Lung (tissue), 12 donors: ENCODE results near the gene EGFL8. TPM values are rescaled to one million over a fixed set of nuclear protein-coding genes. Genes with fewer than 3 reads are reported as not detected.
A peak's percentile ranks its signal among the peaks of the same experiment; 100 is the strongest.

Source experiments
- ATAC-seq: fragments of 200-7000 bp; cut with Tn5 transposase; one replicate; pipeline ENCODE4 v1.9.1; 2020; ENCODE audit warnings: moderate number of reproducible peaks; ENCODE audit not compliant: insufficient read depth, low FRiP score
- DNase-seq, 3 donors: peaks; one replicate each; pipeline ENCODE4 v3.0.0-alpha.2; 2013 to 2017
- H3K27ac ChIP-seq, 2 donors: one replicate each; pipeline ENCODE4 v1.5.1; 2013; ENCODE audit warnings: mild to moderate bottlenecking in 2 of 2, moderate library complexity in 2 of 2, control low read depth in 1 of 2, inconsistent platforms in 1 of 2, low read depth in 1 of 2, low read length in 1 of 2
- H3K27me3 ChIP-seq, 3 donors: one replicate each; pipeline ENCODE4 v1.5.1; 2013; ENCODE audit warnings: low read length in 2 of 3; ENCODE audit not compliant: control insufficient read depth in 3 of 3, insufficient read depth in 3 of 3
- H3K36me3 ChIP-seq, 4 donors: one replicate each; pipeline ENCODE4 v1.5.1; 2013; ENCODE audit warnings: low read length in 4 of 4, mild to moderate bottlenecking in 1 of 4, moderate library complexity in 1 of 4; ENCODE audit not compliant: control insufficient read depth in 4 of 4, insufficient read depth in 4 of 4
- H3K4me1 ChIP-seq, 5 donors: one replicate each; pipeline ENCODE4 v1.5.1; 2013; ENCODE audit warnings: low read length in 5 of 5, mild to moderate bottlenecking in 2 of 5, moderate library complexity in 1 of 5; ENCODE audit not compliant: control insufficient read depth in 5 of 5, insufficient read depth in 5 of 5
- H3K4me3 ChIP-seq: one replicate; pipeline ENCODE4 v1.5.1; 2013; ENCODE audit warnings: mild to moderate bottlenecking, control low read depth, moderate library complexity
- H3K9ac ChIP-seq, 2 donors: one replicate each; pipeline ENCODE4 v1.5.1; 2013; ENCODE audit warnings: low read length in 2 of 2, control low read depth in 1 of 2; ENCODE audit not compliant: insufficient read depth in 1 of 2
- H3K9me3 ChIP-seq, 4 donors: one replicate each; pipeline ENCODE4 v1.5.1; 2013; ENCODE audit warnings: low read length in 3 of 4, mild to moderate bottlenecking in 1 of 4, moderate library complexity in 1 of 4; ENCODE audit not compliant: control insufficient read depth in 4 of 4, insufficient read depth in 3 of 4
- WGBS, 2 donors: extraction: QIAGEN DNeasy Blood & Tissue Kit; methylation state at CpG; one replicate each; pipeline ENCODE4 v1.1.7; 2013; 5-methylcytosine and 5-hydroxymethylcytosine counted together
- polyA plus RNA-seq, 2 donors: library from polyadenylated mRNA; stranded (reverse); fragments of 200-250 nt; gene quantifications; one replicate each; pipeline ENCODE4 v1.2.1, GENCODE V29; 2013
- total RNA-seq, 2 donors: library from RNA; depleted of rRNA in 1 of 2; stranded (reverse); fragments of >200 nt in 1 of 2; gene quantifications; one replicate each; pipeline ENCODE4 v1.2.1, GENCODE V29; 2014 to 2021
- TF ChIP-seq, protein P1 (sequence below): IDR thresholded peaks from 2 replicates; pipeline ENCODE4 v1.5.1; 2012; ENCODE audit warnings: mild to moderate bottlenecking; ENCODE audit errors: control extremely low read depth, extremely low read depth
- donor health status: control.
- donor health status: control.
- donor health status: Bipolar disorder and iron deficiency.
- donor health status: healthy.
- donor health status: DM: yes; HTN: yes; CAD: no.

EGFL8 gene
- total and polyA plus RNA-seq, 4 donors, result 3.8 to 10.9 (median 10.0) TPM

DNA sequence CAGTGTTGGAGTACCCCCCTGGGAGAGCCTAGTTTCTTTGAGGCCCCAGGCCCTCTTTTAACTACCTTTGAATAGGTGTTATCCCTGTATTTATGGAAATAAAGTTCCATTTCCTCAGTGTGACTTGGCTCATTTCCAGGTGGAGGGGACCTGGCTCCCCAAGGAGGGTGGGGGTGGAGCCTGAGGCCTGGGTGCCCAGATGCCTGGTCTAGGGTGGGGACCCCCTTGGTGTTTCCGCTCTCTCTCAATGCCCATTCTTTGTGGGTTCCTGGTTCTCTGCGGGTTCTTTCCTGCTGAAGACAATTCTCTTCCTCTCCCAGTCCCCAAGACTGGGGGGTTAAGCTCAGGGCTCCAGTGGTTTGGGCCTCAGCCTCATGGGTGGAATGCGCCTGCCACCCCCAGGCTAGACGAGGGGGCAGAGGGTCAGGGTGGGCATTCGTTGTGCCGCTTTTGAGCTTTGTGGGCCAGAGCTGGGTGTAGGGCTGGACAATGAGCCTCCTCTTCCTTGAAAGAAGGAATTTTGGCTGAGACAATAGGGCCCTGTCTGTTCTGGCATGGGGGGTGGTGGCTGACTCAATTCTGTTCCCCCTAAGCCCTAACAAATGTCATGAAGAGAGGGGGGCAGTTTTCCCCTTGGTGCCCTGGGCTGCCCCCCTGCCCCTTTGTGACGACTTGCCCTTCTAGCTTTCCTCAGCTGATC, 686 bp upstream of the EGFL8 start:
- Histone ChIP-seq H3K36me3 (peaks cover 2 to 21% (median 4%) of the 10 kb centered on the region in 4 donors), H3K27ac (peak overlapping the region in 1 of 2 donors; percentile 68), H3K4me1 (peaks cover 0 to 1% (median 0%) of the 10 kb centered on the region in 5 donors), H3K9ac (no peak overlapping the region), H3K27me3 (peaks cover 0 to 7% (median 0%) of the 10 kb centered on the region in 3 donors), H3K4me3 (no peak overlapping the region), H3K9me3 (no peaks in the 10 kb centered on the region)
- DNase-seq (no peak), ATAC-seq (no peak)
- 73 to 77% methylated on average over 7 of the region's 7 CpGs for WGBS, 2 donors
- TF ChIP-seq, protein P1, sequence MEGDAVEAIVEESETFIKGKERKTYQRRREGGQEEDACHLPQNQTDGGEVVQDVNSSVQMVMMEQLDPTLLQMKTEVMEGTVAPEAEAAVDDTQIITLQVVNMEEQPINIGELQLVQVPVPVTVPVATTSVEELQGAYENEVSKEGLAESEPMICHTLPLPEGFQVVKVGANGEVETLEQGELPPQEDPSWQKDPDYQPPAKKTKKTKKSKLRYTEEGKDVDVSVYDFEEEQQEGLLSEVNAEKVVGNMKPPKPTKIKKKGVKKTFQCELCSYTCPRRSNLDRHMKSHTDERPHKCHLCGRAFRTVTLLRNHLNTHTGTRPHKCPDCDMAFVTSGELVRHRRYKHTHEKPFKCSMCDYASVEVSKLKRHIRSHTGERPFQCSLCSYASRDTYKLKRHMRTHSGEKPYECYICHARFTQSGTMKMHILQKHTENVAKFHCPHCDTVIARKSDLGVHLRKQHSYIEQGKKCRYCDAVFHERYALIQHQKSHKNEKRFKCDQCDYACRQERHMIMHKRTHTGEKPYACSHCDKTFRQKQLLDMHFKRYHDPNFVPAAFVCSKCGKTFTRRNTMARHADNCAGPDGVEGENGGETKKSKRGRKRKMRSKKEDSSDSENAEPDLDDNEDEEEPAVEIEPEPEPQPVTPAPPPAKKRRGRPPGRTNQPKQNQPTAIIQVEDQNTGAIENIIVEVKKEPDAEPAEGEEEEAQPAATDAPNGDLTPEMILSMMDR, result no peak

DNA sequence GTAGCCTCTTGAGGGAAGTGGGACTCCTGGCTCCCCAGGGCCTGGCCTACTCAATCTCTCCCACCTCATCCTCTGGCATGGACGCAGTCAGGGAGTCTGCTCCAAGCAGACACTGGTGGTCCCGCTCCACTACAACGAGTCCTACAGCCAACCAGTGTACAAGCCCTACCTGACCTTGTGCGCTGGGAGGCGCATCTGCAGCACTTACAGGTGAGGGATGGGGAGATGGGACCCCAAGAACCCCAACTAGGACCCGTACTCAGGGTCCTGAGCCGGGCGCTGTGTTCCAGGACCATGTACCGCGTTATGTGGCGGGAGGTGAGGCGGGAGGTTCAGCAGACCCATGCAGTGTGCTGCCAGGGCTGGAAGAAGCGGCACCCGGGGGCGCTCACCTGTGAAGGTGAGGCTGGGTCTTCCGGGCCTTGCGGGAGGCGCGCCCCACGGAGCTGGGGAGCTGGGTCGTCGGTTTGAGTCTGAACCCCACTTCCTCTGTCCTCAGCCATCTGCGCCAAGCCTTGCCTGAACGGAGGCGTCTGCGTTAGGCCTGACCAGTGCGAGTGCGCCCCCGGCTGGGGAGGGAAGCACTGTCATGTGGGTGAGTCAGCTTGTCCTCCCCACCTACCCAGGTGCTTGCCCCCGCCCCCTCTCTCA, 2.1 kb downstream of the EGFL8 start:
- Histone ChIP-seq H3K4me1 (peaks cover 0 to 1% (median 0%) of the 10 kb centered on the region in 5 donors), H3K9ac (no peak overlapping the region), H3K4me3 (no peak overlapping the region), H3K27ac (no peak overlapping the region), H3K9me3 (no peaks in the 10 kb centered on the region), H3K27me3 (peaks cover 0 to 4% (median 0%) of the 10 kb centered on the region in 3 donors), H3K36me3 (peaks cover 3 to 33% (median 21%) of the 10 kb centered on the region in 4 donors)
- ATAC-seq (no peak), DNase-seq (no peak)
- TF ChIP-seq, protein P1, result no peak
- 88% methylated on average over 30 of the region's 30 CpGs for WGBS, 2 donors

DNA sequence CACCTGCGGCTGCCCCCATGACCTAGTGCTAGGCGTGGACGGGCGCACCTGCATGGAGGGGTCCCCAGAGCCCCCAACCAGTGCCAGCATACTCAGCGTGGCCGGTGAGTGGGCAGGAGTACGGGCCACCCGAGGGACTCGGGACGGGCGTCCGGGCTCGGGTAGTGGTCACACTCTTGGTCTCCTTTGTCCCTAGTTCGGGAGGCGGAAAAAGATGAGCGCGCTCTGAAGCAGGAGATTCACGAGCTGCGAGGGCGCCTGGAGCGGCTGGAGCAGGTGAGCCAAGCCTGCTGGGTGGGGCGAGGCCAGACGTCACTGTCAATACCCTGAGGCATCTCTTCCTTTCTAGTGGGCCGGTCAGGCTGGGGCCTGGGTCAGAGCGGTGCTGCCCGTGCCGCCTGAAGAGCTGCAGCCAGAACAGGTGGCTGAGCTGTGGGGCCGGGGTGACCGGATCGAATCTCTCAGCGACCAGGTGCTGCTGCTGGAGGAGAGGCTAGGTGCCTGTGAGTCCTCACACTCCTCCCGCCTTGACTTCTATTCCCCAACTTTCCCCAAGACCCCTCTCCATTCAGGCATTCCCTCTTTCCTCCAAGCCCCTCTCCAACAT, 2.9 kb downstream of the EGFL8 start:
- DNase-seq (no peak), ATAC-seq (no peak)
- Histone ChIP-seq H3K4me1 (peaks cover 0 to 1% (median 0%) of the 10 kb centered on the region in 5 donors), H3K4me3 (no peak overlapping the region), H3K27me3 (peaks cover 0 to 4% (median 0%) of the 10 kb centered on the region in 3 donors), H3K9ac (no peak overlapping the region), H3K36me3 (peaks cover 3 to 33% (median 21%) of the 10 kb centered on the region in 4 donors), H3K27ac (no peak overlapping the region), H3K9me3 (no peaks in the 10 kb centered on the region)
- TF ChIP-seq, protein P1, result no peak
- WGBS, 2 donors, result 92 to 93% methylated on average over 32 of the region's 32 CpGs
